GM12878 (cell line): Measurements from ENCODE around the gene PTK7.

Experiments used
- ATF7 ChIP-seq: fragments of 450-650 bp; IDR thresholded peaks from 2 replicates; pipeline ENCODE4 v1.6.1; 2016; ENCODE audit warnings: low read depth, mild to moderate bottlenecking
- CTCF ChIP-seq, 3 experiments: IDR thresholded peaks in 2 of 3; conservative IDR thresholded peaks in 1 of 3; 2 replicates each; pipeline ENCODE4 v1.5.1; 2011; ENCODE audit warnings: low read depth in 3 of 3, low read length in 3 of 3, mild to moderate bottlenecking in 3 of 3, control low read depth in 2 of 3, moderate library complexity in 2 of 3, inconsistent platforms in 1 of 3, mixed read lengths in 1 of 3; ENCODE audit not compliant: control insufficient read depth in 2 of 3, insufficient read depth in 1 of 3; ENCODE audit errors: extremely low read depth in 1 of 3
- EP300 ChIP-seq, 2 experiments: fragments of 150-350 bp in 1 of 2; IDR thresholded peaks; 2 replicates each; pipeline ENCODE4 v1.6.1; 2011 to 2012; ENCODE audit warnings: low read depth in 2 of 2, low read length in 2 of 2, borderline replicate concordance in 1 of 2, improper control_type of control experiment in 1 of 2, inconsistent platforms in 1 of 2; ENCODE audit not compliant: control insufficient read depth in 1 of 2
- ETV6 ChIP-seq, 2 experiments: fragments of 450-650 bp in 1 of 2; IDR thresholded peaks in 1 of 2; conservative IDR thresholded peaks in 1 of 2; 2 replicates each; pipeline ENCODE4 v1.6.1; 2014; ENCODE audit warnings: antibody characterized with exemption in 1 of 2, borderline replicate concordance in 1 of 2, low read depth in 1 of 2, mild to moderate bottlenecking in 1 of 2, moderate library complexity in 1 of 2
- HCFC1 ChIP-seq: fragments of 150-350 bp; IDR thresholded peaks from 2 replicates; pipeline ENCODE4 v1.6.1; 2014; ENCODE audit warnings: low read length
- NFYB ChIP-seq: IDR thresholded peaks from 2 replicates; pipeline ENCODE4 v1.6.1; 2011; ENCODE audit warnings: low read depth, mild to moderate bottlenecking, low read length, improper control_type of control experiment, moderate library complexity; ENCODE audit not compliant: insufficient read depth
- RB1 ChIP-seq: fragments of 450-650 bp; formaldehyde crosslinking; IDR thresholded peaks from 2 replicates; pipeline ENCODE4 v1.6.1; 2017; ENCODE audit warnings: mild to moderate bottlenecking, borderline replicate concordance

- TF ChIP-seq ATF7, result no peak
- no peak for TF ChIP-seq CTCF (IDR thresholded peaks at IDR 0.05 in 2 of 3, conservative IDR thresholded peaks at IDR 0.05 in 1 of 3; ENCODE audit: control insufficient read depth in 2 of 3, extremely low read depth in 1 of 3, insufficient read depth in 1 of 3, low read depth in 3 of 3, low read length in 3 of 3)
- TF ChIP-seq NFYB, result no peak
- TF ChIP-seq RB1, result no peak
- no peak for TF ChIP-seq EP300 (IDR thresholded peaks at IDR 0.05; ENCODE audit: borderline replicate concordance in 1 of 2, control insufficient read depth in 1 of 2, low read depth in 2 of 2, low read length in 2 of 2)
- no peak for TF ChIP-seq ETV6 (conservative IDR thresholded peaks at IDR 0.05 in 1 of 2, IDR thresholded peaks at IDR 0.05 in 1 of 2; ENCODE audit: borderline replicate concordance in 1 of 2, low read depth in 1 of 2)
- TF ChIP-seq HCFC1, result no peak
Measured at GRCh38 chr6:43125555-43125954, 49.4 kb downstream of the PTK7 start.
